GM12872 (cell line): ENCODE measurements around the gene PRLHR.

Experiments
- CTCF ChIP-seq: IDR thresholded peaks from 3 replicates; pipeline ENCODE4 v1.5.1; 2011; ENCODE audit warnings: low read depth, mild to moderate bottlenecking, low read length, moderate library complexity; ENCODE audit not compliant: insufficient read depth

Gene PRLHR

GRCh38 chr10:118572256-118573041 is 23.0 kb downstream of the PRLHR start:
- no peak for TF ChIP-seq CTCF

- TF ChIP-seq CTCF = no peak
Measured at GRCh38 chr10:118571123-118571522, 24.3 kb downstream of the PRLHR start.

GRCh38 chr10:118570591-118570990 is 24.9 kb downstream of the PRLHR start:
- TF ChIP-seq CTCF = no peak

GRCh38 chr10:118569882-118570252 is 25.6 kb downstream of the PRLHR start:
- no peak for TF ChIP-seq CTCF

GRCh38 chr10:118569241-118569881 is 26.1 kb downstream of the PRLHR start:
- TF ChIP-seq CTCF = no peak

GRCh38 chr10:118568327-118568848 is 27.1 kb downstream of the PRLHR start:
- TF ChIP-seq CTCF = peak; percentile 68

- no peak for TF ChIP-seq CTCF
Measured at GRCh38 chr10:118567701-118568248, 27.7 kb downstream of the PRLHR start.
